ENCODE data around the gene LHFPL2. TPM values are rescaled to one million over a fixed set of nuclear protein-coding genes. Genes with fewer than 3 reads are reported as not detected.
A peak's percentile ranks its signal among the peaks of the same experiment; 100 is the strongest.

Gene LHFPL2
- total RNA-seq, 2 donors from 2014 or later: 15.5 to 18.7 TPM

GRCh38 chr5:78592735-78593386, 55.7 kb downstream of the LHFPL2 start:
- ATAC-seq (no peak), DNase-seq (peak in 1 of 4 donors; percentile 29)
- H3K9me3 ChIP-seq: no peaks in the 10 kb centered on the region
- WGBS, 2 donors: 41 to 50% methylated on average over 7 of the region's 7 CpGs
- peak overlapping the region; percentile 56 to 88 (median 80) for H3K27ac ChIP-seq
- H3K4me1 ChIP-seq: peaks cover 63% of the 10 kb centered on the region
- H3K27me3 ChIP-seq: no peaks in the 10 kb centered on the region
- intact Hi-C loops (cut with DNase I): no loop called here
- no peak overlapping the region for H3K4me3 ChIP-seq
- H3K36me3 ChIP-seq (replicated peaks in 1 of 2; ENCODE audit: insufficient read depth in 1 of 2, low read depth in 2 of 2): no peaks in the 10 kb centered on the region
- no peak for TF ChIP-seq POLR2A (IDR thresholded peaks at IDR 0.05)
- TF ChIP-seq CTCF (IDR thresholded peaks at IDR 0.05): no peak

- Histone ChIP-seq H3K9me3 (no peaks in the 10 kb centered on the region), H3K4me3 (no peak overlapping the region), H3K36me3 (replicated peaks in 1 of 2; ENCODE audit: insufficient read depth in 1 of 2, low read depth in 2 of 2) (no peaks in the 10 kb centered on the region), H3K27ac (peak overlapping the region in 2 of 4 donors; percentile 19 to 29), H3K27me3 (no peaks in the 10 kb centered on the region), H3K4me1 (peaks cover 69% of the 10 kb centered on the region)
- ATAC-seq: no peak
- no peak for DNase-seq
- intact Hi-C loops (cut with DNase I): no loop called here
- no peak for TF ChIP-seq CTCF (IDR thresholded peaks at IDR 0.05)
- TF ChIP-seq POLR2A (IDR thresholded peaks at IDR 0.05): no peak
- WGBS, 2 donors: 64 to 73% methylated on average over 9 of the region's 9 CpGs
Observed at GRCh38 chr5:78591972-78592700, 56.4 kb downstream of the LHFPL2 start.

GRCh38 chr5:78591138-78591612, 57.4 kb downstream of the LHFPL2 start:
- intact Hi-C loops (cut with DNase I): no loop called here
- 27 to 31% methylated on average over 6 of the region's 6 CpGs for whole genome bisulfite sequencing, 2 donors
- DNase-seq: no peak
- Histone ChIP-seq H3K4me1 (peaks cover 69% of the 10 kb centered on the region), H3K4me3 (no peak overlapping the region), H3K27ac (peak overlapping the region in 3 of 4 donors; percentile 7 to 29 (median 19)), H3K9me3 (no peaks in the 10 kb centered on the region), H3K27me3 (no peaks in the 10 kb centered on the region), H3K36me3 (replicated peaks in 1 of 2; ENCODE audit: insufficient read depth in 1 of 2, low read depth in 2 of 2) (no peaks in the 10 kb centered on the region)
- ATAC-seq: no peak
- TF ChIP-seq CTCF (IDR thresholded peaks at IDR 0.05) (no peak), POLR2A (IDR thresholded peaks at IDR 0.05) (no peak)

GRCh38 chr5:78589923-78590322, 58.6 kb downstream of the LHFPL2 start:
- Histone ChIP-seq H3K9me3 (no peaks in the 10 kb centered on the region), H3K27ac (no peak overlapping the region), H3K27me3 (no peaks in the 10 kb centered on the region), H3K4me1 (peaks cover 60% of the 10 kb centered on the region), H3K4me3 (no peak overlapping the region), H3K36me3 (replicated peaks in 1 of 2; ENCODE audit: insufficient read depth in 1 of 2, low read depth in 2 of 2) (no peaks in the 10 kb centered on the region)
- intact Hi-C loops (cut with DNase I): no loop called here
- ATAC-seq (no peak), DNase-seq (no peak)
- WGBS, 2 donors: 28 to 31% methylated on average over 5 of the region's 5 CpGs
- no peak for TF ChIP-seq CTCF (IDR thresholded peaks at IDR 0.05)
- TF ChIP-seq POLR2A (IDR thresholded peaks at IDR 0.05): no peak

All from body of pancreas (tissue), 4 donors.